ENCODE measurements around the gene ST6GAL2.

Gene ST6GAL2

GRCh38 chr2:106825161-106825560 is 60.8 kb downstream of the ST6GAL2 start:
- DNase-seq = no peak

DNA sequence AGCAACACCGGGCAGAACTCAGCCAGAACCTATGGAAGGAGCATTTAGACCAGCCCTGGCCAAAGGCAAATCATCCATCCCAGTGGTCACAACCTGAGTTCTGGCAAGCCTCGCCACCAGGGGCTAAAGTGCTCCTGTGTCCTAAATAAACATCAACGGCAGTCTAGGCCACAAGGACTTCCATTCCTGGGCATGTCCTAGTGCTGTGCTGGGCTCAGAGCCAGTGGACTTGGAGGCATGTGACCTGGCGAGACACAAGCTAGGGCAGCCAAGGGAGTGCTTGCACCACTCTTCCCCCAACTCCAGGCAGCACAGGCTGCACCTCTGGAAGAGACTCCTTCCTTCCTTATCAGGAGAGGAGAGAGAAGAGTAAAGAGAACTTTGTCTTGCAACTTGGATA is 69.0 kb downstream of the ST6GAL2 start:
- DNase-seq = no peak

- DNase-seq = no peak
Observed at GRCh38 chr2:106812841-106813240, 73.1 kb downstream of the ST6GAL2 start.

- no peak for DNase-seq
Observed at GRCh38 chr2:106812383-106812782, 73.6 kb downstream of the ST6GAL2 start.

DNA sequence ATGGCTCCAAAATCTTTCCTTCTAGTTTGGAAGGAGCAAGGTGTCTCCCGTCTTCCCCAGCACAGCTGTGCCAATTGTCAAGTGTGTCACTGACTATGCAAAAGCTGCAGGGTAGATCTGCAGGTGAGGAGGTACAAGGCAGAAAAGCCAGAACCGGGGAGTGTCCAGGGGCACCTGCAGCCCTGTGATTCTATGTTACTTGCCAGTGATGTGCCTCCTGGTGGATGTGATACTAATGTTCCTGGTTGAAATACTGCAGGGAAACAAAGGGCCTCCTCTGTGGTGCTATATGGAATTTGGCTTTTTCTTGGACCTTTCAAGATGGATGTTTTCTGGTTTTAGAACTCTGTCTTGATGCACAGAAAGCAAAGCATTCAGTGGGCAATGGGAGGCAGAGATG is 80.3 kb downstream of the ST6GAL2 start:
- no peak for DNase-seq

GRCh38 chr2:106804161-106804560 is 81.8 kb downstream of the ST6GAL2 start:
- no peak for DNase-seq

DNA sequence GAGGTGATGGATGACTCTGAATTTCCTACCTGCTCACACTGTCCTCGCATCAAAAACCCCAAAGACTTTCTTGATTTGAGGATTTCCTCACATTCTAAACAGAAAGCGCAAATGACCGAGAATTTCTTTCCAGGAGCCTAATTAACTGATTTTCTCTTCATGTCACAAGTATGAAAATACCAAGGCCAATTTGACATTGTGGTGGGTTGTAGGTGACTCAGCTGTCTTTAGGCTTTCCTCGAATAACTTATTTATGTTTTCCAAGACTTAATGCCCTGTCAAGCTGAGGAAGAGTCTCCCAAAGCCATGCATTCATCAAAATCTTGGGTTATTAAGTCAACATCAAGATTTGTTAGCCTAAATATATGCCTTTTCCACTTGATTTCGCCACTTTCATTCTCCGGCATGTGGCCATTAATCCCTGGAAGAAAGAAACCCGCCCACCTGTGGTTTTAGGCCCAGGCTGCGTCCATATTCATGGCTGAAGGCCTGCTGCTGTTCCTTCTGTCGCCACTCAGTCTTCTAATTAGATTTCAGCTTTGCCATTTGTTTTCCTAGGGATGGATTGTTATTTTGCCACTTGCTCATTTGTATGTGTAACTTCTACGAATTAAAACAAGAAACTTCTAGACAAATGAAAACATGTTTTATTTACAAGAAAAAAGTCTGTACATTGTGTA is 84.9 kb downstream of the ST6GAL2 start:
- DNase-seq = no peak

DNA sequence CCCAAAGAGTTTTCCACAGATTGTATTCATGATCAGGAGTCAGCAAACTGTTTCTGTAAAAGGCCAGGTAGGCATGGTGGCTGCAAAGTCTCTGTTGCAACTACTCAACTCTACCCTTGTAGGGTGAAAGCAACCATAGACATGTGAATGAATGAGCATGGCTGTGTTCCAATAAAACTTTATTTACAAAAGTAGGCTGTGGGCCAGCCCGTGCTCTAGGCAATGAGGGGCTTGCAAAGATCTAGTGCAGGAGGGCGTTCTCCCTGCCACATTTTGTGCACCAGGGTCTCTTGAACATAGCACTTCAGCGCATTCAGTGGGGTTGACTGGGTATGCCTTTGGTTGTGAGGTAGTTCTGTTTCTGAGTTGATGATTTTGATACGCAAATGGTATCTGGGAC is 85.8 kb downstream of the ST6GAL2 start:
- no peak for DNase-seq

DNA sequence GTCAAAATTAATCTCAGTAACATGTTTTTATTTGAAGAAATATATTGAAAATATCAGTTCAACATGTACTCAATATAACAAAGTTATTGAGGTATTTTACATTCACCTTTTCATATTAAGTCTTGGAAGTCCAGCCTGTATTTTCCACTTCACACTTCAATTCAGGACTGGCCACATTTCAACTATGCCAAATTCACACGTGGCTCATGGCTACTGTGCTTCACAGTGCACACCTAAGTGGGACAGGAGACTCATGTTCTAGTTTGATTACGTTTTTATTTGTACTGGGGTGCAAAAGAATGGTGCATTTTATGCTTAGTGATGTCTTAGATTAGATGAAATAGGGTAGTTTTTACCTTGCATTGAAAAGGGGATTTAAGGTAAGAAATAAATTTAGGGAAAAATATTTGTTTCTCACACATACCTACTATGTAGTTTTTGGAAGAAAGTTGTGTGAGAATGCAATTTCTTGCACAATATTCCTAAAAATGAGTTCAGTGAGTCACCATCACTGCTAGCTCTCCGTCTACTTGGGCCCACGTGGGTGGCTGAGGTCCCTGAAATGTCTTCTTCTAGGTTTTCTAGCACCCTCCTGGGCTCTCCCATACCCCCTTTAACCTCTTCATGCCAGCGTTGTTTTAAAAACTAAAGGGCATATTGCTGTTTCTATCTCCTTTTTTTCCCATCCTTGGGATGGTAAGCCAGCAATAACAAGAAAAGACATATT is 87.0 kb downstream of the ST6GAL2 start:
- DNase-seq = no peak

- DNase-seq = no peak
Observed at GRCh38 chr2:106797494-106797893, 88.5 kb downstream of the ST6GAL2 start.

GRCh38 chr2:106792671-106793070 is 93.3 kb downstream of the ST6GAL2 start:
- DNase-seq = no peak

DNA sequence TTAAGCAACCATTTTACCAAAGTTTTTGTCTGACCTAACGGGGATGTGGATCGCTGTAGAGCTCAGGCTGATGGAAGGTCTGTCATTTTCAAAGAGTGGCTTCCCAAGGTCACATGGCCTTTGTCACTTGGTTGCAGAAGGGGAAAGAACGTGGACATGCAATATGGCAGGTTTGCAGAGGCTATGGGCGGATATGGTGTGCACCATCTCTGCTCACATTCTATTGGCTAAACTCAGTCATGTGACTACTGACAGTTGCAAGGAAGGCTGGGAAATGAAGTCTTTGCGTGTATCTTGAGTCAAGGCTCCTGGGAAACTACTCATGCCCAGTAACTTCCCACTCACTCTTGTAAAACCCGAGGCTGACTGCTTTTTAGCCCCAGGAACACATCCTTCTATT is 96.8 kb downstream of the ST6GAL2 start:
- no peak for DNase-seq

GRCh38 chr2:106782681-106783080 is 103.3 kb downstream of the ST6GAL2 start:
- no peak for DNase-seq

DNA sequence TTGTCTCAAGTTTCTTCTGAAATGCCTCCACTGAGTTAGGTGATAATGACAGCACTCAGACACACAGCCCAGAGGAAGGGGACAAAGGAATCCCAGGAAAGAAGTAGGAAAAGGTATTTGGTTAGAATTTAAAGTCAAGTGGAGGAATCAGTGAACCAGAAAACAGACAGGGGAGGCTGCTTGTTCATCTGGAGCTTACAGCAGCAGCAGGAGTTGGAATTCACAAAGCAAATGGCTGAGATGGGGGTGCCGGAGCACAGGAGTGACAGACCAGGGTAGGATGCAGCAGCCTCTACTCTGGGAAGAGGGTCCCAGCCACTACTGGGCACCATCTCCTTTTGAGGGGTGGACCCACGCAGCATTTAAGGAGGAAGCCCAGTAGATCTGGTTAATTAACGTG is 104.8 kb downstream of the ST6GAL2 start:
- no peak for DNase-seq

- no peak for DNase-seq
Observed at GRCh38 chr2:106771811-106772210, 114.2 kb downstream of the ST6GAL2 start.

DNA sequence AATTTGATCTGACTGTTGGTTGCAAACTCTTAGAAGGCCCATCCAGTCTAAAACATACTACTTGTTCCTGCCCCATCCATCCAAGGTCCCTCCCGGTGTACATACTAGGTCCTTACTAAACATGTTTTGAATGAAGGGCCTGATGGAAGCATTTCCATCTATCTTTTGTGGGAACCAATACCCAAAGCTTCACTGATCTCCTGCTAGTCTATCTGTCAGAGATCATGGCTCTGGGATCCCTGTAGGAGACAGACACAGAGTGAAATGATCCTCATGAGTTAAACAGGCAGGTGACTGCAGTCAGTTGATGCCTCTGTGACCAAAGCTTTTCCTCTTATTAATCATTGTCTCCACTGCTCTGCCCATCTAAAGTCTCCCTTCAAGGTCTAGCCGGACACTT is 115.0 kb downstream of the ST6GAL2 start:
- DNase-seq = no peak

- DNase-seq = no peak
Observed at GRCh38 chr2:106764614-106765013, 121.4 kb downstream of the ST6GAL2 start.

DNA sequence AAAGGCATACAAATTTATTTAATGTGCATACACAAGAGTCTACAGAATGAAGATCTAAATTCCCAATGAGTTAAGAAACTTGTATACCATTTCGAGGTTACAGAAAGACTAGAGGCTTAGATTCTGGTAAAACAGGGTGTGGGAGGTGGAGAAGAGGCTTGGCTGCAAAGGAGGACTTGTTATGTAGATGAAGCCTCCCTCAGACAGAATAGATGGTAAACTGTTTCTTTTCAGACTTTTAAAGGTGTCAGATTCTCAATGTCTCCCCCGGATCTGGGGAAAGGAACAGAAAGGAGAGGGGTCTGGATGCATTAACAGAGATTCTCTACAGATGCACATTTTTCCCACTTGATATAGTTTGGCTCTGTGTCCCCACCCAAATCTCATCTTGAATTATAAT is 126.0 kb downstream of the ST6GAL2 start:
- no peak for DNase-seq

- DNase-seq = no peak
Observed at GRCh38 chr2:106758901-106759497, 127.0 kb downstream of the ST6GAL2 start.
